ENCODE measurements around the gene NIN.

DNA sequence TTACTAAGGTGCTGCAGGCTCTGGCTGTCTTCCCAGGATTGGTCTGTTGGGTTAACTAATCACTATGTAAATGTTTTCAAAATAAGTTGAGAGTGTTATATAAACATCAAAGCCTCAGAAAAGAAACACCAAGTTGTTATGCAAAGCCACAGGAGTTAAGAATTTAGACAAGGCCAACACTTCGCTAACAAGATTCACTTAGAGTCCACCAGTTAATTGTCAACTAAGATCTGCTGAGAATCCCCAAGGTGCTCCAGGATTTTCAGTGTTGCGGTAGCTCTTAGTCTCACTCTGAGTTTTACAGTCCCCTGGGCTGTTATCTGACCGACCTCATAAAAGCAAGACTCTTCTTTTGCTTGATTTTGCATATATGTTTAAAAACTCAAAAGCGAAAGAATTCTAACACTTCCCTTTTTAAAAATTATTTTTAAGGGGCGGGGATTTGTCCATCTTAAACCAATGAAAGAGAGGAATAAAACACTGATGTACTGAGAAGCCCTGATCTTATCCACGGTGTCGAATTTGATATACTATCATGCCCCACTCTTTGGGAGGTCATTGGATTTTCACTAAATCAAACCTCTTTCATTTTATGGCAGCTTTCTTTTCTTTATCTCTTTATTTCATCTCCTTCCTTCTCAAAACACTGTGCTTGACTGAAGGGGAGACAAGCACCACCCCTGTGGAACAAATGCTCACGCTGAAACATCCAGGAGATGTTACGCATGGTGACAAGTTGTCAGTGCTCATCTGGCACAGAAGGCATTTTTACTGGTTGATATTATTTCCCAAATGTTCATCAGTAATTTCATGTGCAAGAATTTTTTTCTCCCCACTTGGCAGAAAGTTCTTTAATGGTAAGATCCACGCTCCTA lies 7.0 kb downstream of the NIN start:
- TF ChIP-seq, protein P1, sequence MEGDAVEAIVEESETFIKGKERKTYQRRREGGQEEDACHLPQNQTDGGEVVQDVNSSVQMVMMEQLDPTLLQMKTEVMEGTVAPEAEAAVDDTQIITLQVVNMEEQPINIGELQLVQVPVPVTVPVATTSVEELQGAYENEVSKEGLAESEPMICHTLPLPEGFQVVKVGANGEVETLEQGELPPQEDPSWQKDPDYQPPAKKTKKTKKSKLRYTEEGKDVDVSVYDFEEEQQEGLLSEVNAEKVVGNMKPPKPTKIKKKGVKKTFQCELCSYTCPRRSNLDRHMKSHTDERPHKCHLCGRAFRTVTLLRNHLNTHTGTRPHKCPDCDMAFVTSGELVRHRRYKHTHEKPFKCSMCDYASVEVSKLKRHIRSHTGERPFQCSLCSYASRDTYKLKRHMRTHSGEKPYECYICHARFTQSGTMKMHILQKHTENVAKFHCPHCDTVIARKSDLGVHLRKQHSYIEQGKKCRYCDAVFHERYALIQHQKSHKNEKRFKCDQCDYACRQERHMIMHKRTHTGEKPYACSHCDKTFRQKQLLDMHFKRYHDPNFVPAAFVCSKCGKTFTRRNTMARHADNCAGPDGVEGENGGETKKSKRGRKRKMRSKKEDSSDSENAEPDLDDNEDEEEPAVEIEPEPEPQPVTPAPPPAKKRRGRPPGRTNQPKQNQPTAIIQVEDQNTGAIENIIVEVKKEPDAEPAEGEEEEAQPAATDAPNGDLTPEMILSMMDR (conservative IDR thresholded peaks at IDR 0.05; ENCODE audit: low read depth, low read length) = no peak
- no peak for TF ChIP-seq POLR2A (IDR thresholded peaks at IDR 0.05; ENCODE audit: low read depth, low read length)
- TF ChIP-seq MXI1 (IDR thresholded peaks at IDR 0.05; ENCODE audit: borderline replicate concordance, low read depth, low read length) = no peak
- TF ChIP-seq RAD21 (IDR thresholded peaks at IDR 0.05; ENCODE audit: low read length) = no peak
- no peak for TF ChIP-seq CHD1 (IDR thresholded peaks at IDR 0.05; ENCODE audit: low read depth, low read length)
- TF ChIP-seq FOS (IDR thresholded peaks at IDR 0.05; ENCODE audit: low read depth, low read length) = no peak
- TF ChIP-seq CEBPB (IDR thresholded peaks at IDR 0.05; ENCODE audit: low read depth, low read length) = no peak
- TF ChIP-seq, protein P2, sequence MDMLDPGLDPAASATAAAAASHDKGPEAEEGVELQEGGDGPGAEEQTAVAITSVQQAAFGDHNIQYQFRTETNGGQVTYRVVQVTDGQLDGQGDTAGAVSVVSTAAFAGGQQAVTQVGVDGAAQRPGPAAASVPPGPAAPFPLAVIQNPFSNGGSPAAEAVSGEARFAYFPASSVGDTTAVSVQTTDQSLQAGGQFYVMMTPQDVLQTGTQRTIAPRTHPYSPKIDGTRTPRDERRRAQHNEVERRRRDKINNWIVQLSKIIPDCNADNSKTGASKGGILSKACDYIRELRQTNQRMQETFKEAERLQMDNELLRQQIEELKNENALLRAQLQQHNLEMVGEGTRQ (IDR thresholded peaks at IDR 0.05; ENCODE audit: low read depth, low read length) = no peak
- TF ChIP-seq RCOR1 (IDR thresholded peaks at IDR 0.05; ENCODE audit: insufficient replicate concordance, low read length) = no peak
- no peak for TF ChIP-seq MAZ (IDR thresholded peaks at IDR 0.05; ENCODE audit: borderline replicate concordance, low read depth, low read length)
- TF ChIP-seq MAFK (IDR thresholded peaks at IDR 0.05; ENCODE audit: low read depth, low read length) = no peak
- TF ChIP-seq, protein P3, sequence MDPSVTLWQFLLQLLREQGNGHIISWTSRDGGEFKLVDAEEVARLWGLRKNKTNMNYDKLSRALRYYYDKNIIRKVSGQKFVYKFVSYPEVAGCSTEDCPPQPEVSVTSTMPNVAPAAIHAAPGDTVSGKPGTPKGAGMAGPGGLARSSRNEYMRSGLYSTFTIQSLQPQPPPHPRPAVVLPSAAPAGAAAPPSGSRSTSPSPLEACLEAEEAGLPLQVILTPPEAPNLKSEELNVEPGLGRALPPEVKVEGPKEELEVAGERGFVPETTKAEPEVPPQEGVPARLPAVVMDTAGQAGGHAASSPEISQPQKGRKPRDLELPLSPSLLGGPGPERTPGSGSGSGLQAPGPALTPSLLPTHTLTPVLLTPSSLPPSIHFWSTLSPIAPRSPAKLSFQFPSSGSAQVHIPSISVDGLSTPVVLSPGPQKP (IDR thresholded peaks at IDR 0.05; ENCODE audit: borderline replicate concordance, low read depth, low read length) = no peak
- TF ChIP-seq RFX5 (IDR thresholded peaks at IDR 0.05; ENCODE audit: low read depth, low read length) = no peak
- TF ChIP-seq BHLHE40 (IDR thresholded peaks at IDR 0.05; ENCODE audit: low read depth, low read length) = no peak
